B cell (primary cell): ENCODE measurements around the gene FBXL16. TPM values are rescaled to one million over a fixed set of nuclear protein-coding genes. Genes with fewer than 3 reads are reported as not detected.

Experiments used
- ATAC-seq: fragments of 200-7000 bp; cut with Tn5 transposase; one replicate; pipeline ENCODE4 v1.10.0; 2021; ENCODE audit warnings: low read depth, mild to moderate bottlenecking, moderate number of reproducible peaks, moderate library complexity
- CTCF ChIA-PET: fragments of 350-600 bp; sonication (Branson Sonifier 250); formaldehyde crosslinking; loops from one replicate; lab custom pipeline; 2021; ENCODE audit warnings: antibody characterized with exemption, inconsistent platforms; lab: Charles Lee
- POLR2A ChIA-PET: fragments of 350-600 bp; sonication (Branson Sonifier 250); formaldehyde crosslinking; loops from one replicate; lab custom pipeline; 2021; ENCODE audit warnings: antibody characterized with exemption; lab: Charles Lee
- DNase-seq: peaks from one replicate; pipeline ENCODE4 v3.0.0; 2013
- H2AFZ ChIP-seq: 2 replicates; pipeline ENCODE4 v1.6.1; 2012; ENCODE audit warnings: mild to moderate bottlenecking, low read depth, low read length; ENCODE audit not compliant: insufficient read depth, poor library complexity, severe bottlenecking
- H3K27ac ChIP-seq, 2 donors: 1 replicate in 1 of 2; 2 replicates in 1 of 2; pipeline ENCODE4 v1.5.1; 2012 to 2013; ENCODE audit warnings: low read length in 2 of 2, mild to moderate bottlenecking in 2 of 2, moderate library complexity in 1 of 2
- H3K27me3 ChIP-seq, 4 experiments: fragments of 200-600 bp in 1 of 4; sonication (generic) in 1 of 4; replicated peaks in 1 of 4; 1 replicate in 2 of 4; 2 replicates in 2 of 4; pipeline versions ENCODE4 v1.6.1 to v1.7.0; 2013 to 2016; ENCODE audit warnings: low read length in 3 of 4, mild to moderate bottlenecking in 2 of 4, mixed read lengths in 1 of 4, moderate library complexity in 1 of 4; ENCODE audit not compliant: insufficient read depth in 4 of 4, control insufficient read depth in 3 of 4; ENCODE audit errors: control extremely low read depth in 1 of 4
- H3K36me3 ChIP-seq, 2 experiments: replicated peaks in 1 of 2; 1 replicate in 1 of 2; 2 replicates in 1 of 2; pipeline versions ENCODE4 v1.6.1 to v1.7.1; 2013; ENCODE audit warnings: low read length in 1 of 2; ENCODE audit not compliant: insufficient read depth in 2 of 2, control insufficient read depth in 1 of 2; ENCODE audit errors: control extremely low read depth in 1 of 2, extremely low read depth in 1 of 2
- H3K4me1 ChIP-seq, 2 donors: fragments of 200-600 bp in 1 of 2; sonication (generic) in 1 of 2; 1 replicate in 1 of 2; 2 replicates in 1 of 2; pipeline versions ENCODE4 v1.5.1 to v1.6.1; 2013 to 2017; ENCODE audit warnings: low read length in 2 of 2; ENCODE audit not compliant: control insufficient read depth in 2 of 2, insufficient read depth in 2 of 2
- H3K4me2 ChIP-seq: replicated peaks from 2 replicates; pipeline ENCODE3; 2012; ENCODE audit warnings: mild to moderate bottlenecking, low read depth, low read length; ENCODE audit not compliant: poor library complexity, severe bottlenecking
- H3K4me3 ChIP-seq, 5 experiments: fragments of 200-600 bp in 1 of 5; sonication (generic) in 1 of 5; 1 replicate in 3 of 5; 2 replicates in 2 of 5; pipeline versions ENCODE4 v1.5.1 to v1.7.0; 2011 to 2016; ENCODE audit warnings: low read length in 4 of 5, mild to moderate bottlenecking in 4 of 5, low read depth in 2 of 5, control low read depth in 1 of 5, moderate library complexity in 1 of 5; ENCODE audit not compliant: insufficient read depth in 1 of 5; ENCODE audit errors: control extremely low read depth in 1 of 5, extremely low read depth in 1 of 5
- H3K79me2 ChIP-seq: fragments of 200-600 bp; sonication (generic); one replicate; pipeline ENCODE4 v1.6.0; 2016; ENCODE audit warnings: low read length; ENCODE audit not compliant: control insufficient read depth, insufficient read depth
- H3K9ac ChIP-seq: fragments of 200-600 bp; sonication (generic); 2 replicates; pipeline ENCODE4 v1.6.1; 2017; ENCODE audit warnings: mild to moderate bottlenecking, low read length, moderate library complexity
- H3K9me3 ChIP-seq, 3 donors: one replicate each; pipeline versions ENCODE4 v1.6.1 to v1.7.1; 2013; ENCODE audit warnings: low read length in 2 of 3; ENCODE audit not compliant: control insufficient read depth in 2 of 3, insufficient read depth in 1 of 3; ENCODE audit errors: control extremely low read depth in 1 of 3
- H4K20me1 ChIP-seq: 2 replicates; pipeline ENCODE4 v1.6.0; 2012; ENCODE audit warnings: mild to moderate bottlenecking, low read length; ENCODE audit not compliant: insufficient read depth, control insufficient read depth, poor library complexity, severe bottlenecking
- H3K27ac Mint-ChIP-seq: one replicate; pipeline ENCODE4 v1.8.0; 2021; ENCODE audit warnings: mixed read lengths
- H3K27me3 Mint-ChIP-seq: one replicate; pipeline ENCODE4 v1.8.0; 2021; ENCODE audit warnings: mixed read lengths
- H3K4me1 Mint-ChIP-seq: one replicate; pipeline ENCODE4 v1.8.0; 2021; ENCODE audit warnings: mixed read lengths
- H3K4me3 Mint-ChIP-seq: one replicate; pipeline ENCODE4 v1.8.0; 2021; ENCODE audit warnings: mixed read lengths
- H3K9me3 Mint-ChIP-seq: one replicate; pipeline ENCODE4 v1.8.0; 2022; ENCODE audit warnings: mixed read lengths; ENCODE audit not compliant: insufficient read depth
- EZH2 ChIP-seq: IDR thresholded peaks from 2 replicates; pipeline ENCODE4 v1.6.1; 2012; ENCODE audit warnings: borderline replicate concordance, low read depth, mild to moderate bottlenecking, moderate library complexity, low read length; ENCODE audit not compliant: insufficient read depth, poor library complexity, severe bottlenecking
- WGBS: methylation state at CpG from one replicate; pipeline ENCODE4 v1.1.5; 2013; ENCODE audit warnings: missing lambda C conversion rate; ENCODE audit not compliant: insufficient coverage; 5-methylcytosine and 5-hydroxymethylcytosine counted together
- intact Hi-C: fragments of 100-400 bp; cut with micrococcal nuclease; formaldehyde crosslinking; loops from one replicate; pipeline ENCODE4 v1.10.0; 2022
- polyA plus RNA-seq: library from polyadenylated mRNA; depleted of rRNA; stranded (reverse); fragments of >200 nt; gene quantifications from 2 replicates; pipeline ENCODE4 v1.2.3, GENCODE V29; 2012
- total RNA-seq, 2 donors: library from RNA; stranded (reverse); fragments of 120-200 nt in 1 of 2; gene quantifications; 1 replicate in 1 of 2; 2 replicates in 1 of 2; pipeline versions ENCODE4 v1.2.3 to v1.2.4, GENCODE V29; 2013 to 2022
- TF ChIP-seq, protein P1 (sequence below): fragments of 200-600 bp; IDR thresholded peaks from one replicate; pipeline ENCODE4 v1.8.0; 2022; ENCODE audit warnings: antibody characterized with exemption, mild to moderate bottlenecking

FBXL16 gene
- total and polyA plus RNA-seq, 2 donors (not counting 1 experiment from before 2014, with no cell fraction given) = 2.2 to 5.8 TPM

DNA sequence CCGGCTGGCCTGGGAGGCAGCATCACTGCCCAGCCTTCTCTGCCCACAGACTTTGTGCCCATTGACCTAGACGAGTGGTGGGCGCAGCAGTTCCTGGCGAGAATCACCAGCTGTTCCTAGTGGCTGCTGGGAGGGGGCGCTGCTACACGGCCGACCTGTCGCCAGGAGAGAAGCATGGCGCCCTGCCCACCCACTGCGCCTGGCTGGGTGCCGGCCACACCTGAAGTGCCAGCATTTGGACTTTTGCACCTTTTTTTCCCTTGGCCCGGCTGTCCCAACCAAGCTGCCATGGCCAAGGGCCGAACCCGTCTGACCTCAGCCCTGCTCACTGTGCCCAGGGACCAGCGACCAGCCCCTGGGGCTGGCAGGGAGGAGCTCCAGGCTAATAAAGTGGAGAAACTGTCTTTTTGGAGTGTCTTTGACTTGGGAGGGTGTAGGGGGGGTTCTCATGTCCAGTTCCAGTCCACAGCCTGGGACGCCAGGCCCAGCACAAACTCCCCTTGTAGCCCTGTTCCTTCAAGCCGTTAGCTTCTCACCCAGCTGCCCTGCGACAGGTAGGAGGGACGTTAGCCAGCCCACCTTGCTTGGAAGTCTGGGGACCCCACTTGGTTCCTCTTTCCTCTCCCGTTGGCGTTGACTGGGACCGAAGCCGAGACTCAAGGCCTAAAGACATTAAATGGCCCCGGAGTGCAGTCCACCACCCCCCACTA, 57.4 kb downstream of the FBXL16 start:
- ATAC-seq (no peak), DNase-seq (peak; percentile 52)
- peak overlapping the region; percentile 71 for H3K9ac ChIP-seq
- peak overlapping the region; percentile 84 for H3K27ac Mint-ChIP-seq
- peak overlapping the region; percentile 84 for H3K4me3 Mint-ChIP-seq
- H3K27me3 Mint-ChIP-seq = no peaks in the 10 kb centered on the region
- H3K27me3 ChIP-seq = no peaks in the 10 kb centered on the region
- H3K36me3 ChIP-seq = no peaks in the 10 kb centered on the region
- H3K4me2 ChIP-seq = peak overlapping the region; percentile 92
- peaks cover 15 to 20% of the 10 kb centered on the region in 2 donors for H3K4me1 ChIP-seq
- no peak for TF ChIP-seq EZH2
- TF ChIP-seq, protein P1, sequence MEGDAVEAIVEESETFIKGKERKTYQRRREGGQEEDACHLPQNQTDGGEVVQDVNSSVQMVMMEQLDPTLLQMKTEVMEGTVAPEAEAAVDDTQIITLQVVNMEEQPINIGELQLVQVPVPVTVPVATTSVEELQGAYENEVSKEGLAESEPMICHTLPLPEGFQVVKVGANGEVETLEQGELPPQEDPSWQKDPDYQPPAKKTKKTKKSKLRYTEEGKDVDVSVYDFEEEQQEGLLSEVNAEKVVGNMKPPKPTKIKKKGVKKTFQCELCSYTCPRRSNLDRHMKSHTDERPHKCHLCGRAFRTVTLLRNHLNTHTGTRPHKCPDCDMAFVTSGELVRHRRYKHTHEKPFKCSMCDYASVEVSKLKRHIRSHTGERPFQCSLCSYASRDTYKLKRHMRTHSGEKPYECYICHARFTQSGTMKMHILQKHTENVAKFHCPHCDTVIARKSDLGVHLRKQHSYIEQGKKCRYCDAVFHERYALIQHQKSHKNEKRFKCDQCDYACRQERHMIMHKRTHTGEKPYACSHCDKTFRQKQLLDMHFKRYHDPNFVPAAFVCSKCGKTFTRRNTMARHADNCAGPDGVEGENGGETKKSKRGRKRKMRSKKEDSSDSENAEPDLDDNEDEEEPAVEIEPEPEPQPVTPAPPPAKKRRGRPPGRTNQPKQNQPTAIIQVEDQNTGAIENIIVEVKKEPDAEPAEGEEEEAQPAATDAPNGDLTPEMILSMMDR = peak; percentile 41
- intact Hi-C loops = loop anchor here (2.0 kb wide), 2 partner anchors 19 to 59 kb away; no protein-coding TSS in a partner anchor
- peak overlapping the region; percentile 92 for H2AFZ ChIP-seq
- H3K9me3 ChIP-seq = peaks cover 0 to 2% (median 0%) of the 10 kb centered on the region in 3 donors
- peaks cover 8% of the 10 kb centered on the region for H4K20me1 ChIP-seq
- CTCF ChIA-PET = interaction anchor here (1.2 to 1.4 kb wide), 2 partner anchors 10 to 12 kb away, joined by 4 to 5 read pairs; partner anchors contain the start of gene METTL26
- peaks cover 19% of the 10 kb centered on the region for H3K4me1 Mint-ChIP-seq
- 39% methylated on average over 24 of the region's 24 CpGs for WGBS
- POLR2A ChIA-PET = interaction anchor here (0.6 to 1.2 kb wide), 2 partner anchors 10 to 12 kb away, joined by 3 to 4 read pairs; partner anchors contain the start of gene METTL26
- no peaks in the 10 kb centered on the region for H3K9me3 Mint-ChIP-seq
- H3K79me2 ChIP-seq = peaks cover 8% of the 10 kb centered on the region
- peak overlapping the region; percentile 27 to 76 (median 67) for H3K4me3 ChIP-seq
- H3K27ac ChIP-seq = peak overlapping the region; percentile 79 to 90
